Fibroblast of mammary gland (primary cell): ENCODE results near the gene MTARC1.

Experiments used
- DNase-seq: peaks from one replicate; pipeline ENCODE4 v3.0.0-alpha.2; 2010; ENCODE audit warnings: low read depth
- H3K4me3 ChIP-seq: 2 replicates; pipeline ENCODE4 v1.5.1; 2011; ENCODE audit warnings: low read depth, mild to moderate bottlenecking, low read length, moderate library complexity; ENCODE audit not compliant: control insufficient read depth
- CTCF ChIP-seq: conservative IDR thresholded peaks from 2 replicates; pipeline ENCODE4 v1.5.1; 2011; ENCODE audit warnings: low read depth, low read length, inconsistent platforms; ENCODE audit not compliant: control insufficient read depth, insufficient read depth

MTARC1 gene

DNA sequence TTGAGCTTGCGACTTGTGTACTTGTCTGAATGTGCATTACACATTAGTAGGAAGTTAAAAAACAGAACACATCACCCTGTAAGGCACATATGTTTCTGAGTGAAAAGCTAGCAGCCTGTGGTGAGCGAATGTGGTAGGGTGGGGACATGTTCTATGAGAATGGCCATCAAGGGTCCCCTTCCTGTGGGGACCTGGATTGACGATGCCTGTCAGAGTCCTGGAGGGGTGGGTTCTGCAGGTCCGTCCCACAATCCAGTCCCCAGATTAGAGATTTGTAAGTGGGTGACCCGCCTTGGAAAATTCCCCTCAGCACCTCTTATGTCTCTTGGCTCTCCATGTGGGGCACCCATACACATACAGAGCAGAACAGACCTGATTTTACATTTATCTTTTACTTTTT, 40.0 kb downstream of the MTARC1 start:
- TF ChIP-seq CTCF, result no peak
- H3K4me3 ChIP-seq, result no peak overlapping the region
- DNase-seq, result no peak

- H3K4me3 ChIP-seq, result no peak overlapping the region
- no peak for TF ChIP-seq CTCF
- DNase-seq, result no peak
These were observed 40.9 kb downstream of the MTARC1 start for GRCh38 chr1:220827445-220828178.

- no peak for DNase-seq
- no peak overlapping the region for H3K4me3 ChIP-seq
- no peak for TF ChIP-seq CTCF
These were observed 41.4 kb downstream of the MTARC1 start for GRCh38 chr1:220828179-220828490.

DNA sequence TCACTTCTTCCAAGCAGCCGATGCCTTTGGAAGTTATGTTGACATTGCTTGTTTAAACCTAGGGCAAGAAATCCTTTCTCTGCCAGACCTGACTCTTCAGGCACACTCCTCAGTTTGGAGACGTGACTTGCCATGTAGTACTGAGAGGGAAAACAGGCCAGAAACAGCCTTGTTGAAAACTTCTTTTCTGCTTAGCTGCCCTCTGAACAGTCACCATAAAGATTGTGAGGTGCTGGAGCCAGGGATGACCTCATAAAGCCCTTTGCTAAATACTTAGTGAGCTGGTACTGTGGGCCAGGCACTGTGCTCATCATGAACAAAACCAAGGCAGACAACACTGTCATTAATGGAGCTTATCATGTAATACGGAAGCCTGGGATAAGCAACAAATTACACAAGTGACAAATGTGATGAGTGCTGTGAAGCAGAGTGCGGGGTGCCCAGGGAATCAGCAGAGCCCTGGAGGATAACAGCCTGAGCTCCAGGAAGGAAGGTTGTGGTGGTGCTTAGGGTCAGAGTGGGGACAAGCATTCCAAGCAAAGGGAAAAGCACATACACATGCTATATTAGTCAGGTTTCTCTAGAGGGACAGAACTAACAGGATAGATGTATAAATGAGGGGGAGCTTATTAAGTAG, 42.4 kb downstream of the MTARC1 start:
- DNase-seq, result no peak
- no peak overlapping the region for H3K4me3 ChIP-seq
- no peak for TF ChIP-seq CTCF

- no peak overlapping the region for H3K4me3 ChIP-seq
- DNase-seq, result no peak
- no peak for TF ChIP-seq CTCF
These were observed 46.7 kb downstream of the MTARC1 start for GRCh38 chr1:220833436-220833835.

DNA sequence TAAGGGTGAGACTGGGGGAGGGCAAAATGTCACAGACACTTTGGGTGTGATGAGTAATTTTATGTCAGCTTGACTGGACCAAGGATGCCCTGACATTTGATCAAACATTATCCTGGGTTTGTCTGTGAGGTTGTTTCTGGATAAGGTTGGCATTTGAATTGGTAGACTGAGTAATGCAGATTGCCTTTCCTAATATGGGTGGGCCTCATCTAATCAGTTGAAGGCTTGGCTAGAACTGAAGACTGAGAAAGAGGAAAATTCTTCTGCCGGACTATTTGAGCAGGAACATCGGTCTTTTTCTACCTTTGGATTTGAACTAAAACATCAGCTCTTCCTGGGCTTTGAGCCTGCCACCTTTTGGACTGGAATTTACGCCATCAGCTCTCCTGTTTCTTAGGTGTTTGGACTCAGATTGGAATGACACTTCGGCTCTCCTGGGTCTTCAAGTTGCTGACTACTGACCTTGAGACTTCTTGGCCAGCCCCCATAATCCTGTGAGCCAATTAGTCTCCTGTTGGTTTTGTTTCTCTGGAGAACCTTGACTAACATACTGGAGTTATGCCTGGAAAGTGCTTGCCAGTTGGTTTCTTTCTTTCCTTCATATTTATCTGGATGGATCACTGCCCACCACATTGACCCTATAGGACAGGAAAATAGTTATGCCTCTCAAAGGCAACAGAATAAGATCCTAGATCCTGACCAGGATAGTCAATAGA, 47.6 kb downstream of the MTARC1 start:
- no peak for TF ChIP-seq CTCF
- DNase-seq, result no peak
- no peak overlapping the region for H3K4me3 ChIP-seq
